Measurements from ENCODE around the gene COASY.

DNA sequence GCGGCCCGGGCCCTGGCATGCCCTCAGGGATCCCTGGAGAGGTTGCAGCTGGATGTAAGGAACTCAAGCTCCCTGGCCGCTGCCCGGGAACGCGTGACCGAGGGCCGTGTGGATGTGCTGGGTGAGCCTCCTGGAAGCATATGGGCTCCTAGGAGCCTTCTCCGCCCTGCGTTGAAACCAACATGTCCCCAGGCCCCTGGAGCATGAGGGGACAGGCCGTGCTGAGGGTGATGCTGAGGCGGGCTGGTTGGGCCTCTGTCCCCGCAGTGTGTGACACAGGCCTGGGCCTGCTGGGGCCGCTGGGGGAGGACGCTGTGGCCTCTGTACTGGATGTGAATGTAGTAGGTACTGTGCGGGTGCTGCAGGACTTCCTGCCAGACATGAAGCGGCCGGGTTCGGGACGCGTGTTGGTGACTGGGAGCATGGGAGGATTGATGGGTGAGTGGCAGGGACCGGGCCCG lies 14.9 kb upstream of the COASY start:
- TF ChIP-seq, protein P1, sequence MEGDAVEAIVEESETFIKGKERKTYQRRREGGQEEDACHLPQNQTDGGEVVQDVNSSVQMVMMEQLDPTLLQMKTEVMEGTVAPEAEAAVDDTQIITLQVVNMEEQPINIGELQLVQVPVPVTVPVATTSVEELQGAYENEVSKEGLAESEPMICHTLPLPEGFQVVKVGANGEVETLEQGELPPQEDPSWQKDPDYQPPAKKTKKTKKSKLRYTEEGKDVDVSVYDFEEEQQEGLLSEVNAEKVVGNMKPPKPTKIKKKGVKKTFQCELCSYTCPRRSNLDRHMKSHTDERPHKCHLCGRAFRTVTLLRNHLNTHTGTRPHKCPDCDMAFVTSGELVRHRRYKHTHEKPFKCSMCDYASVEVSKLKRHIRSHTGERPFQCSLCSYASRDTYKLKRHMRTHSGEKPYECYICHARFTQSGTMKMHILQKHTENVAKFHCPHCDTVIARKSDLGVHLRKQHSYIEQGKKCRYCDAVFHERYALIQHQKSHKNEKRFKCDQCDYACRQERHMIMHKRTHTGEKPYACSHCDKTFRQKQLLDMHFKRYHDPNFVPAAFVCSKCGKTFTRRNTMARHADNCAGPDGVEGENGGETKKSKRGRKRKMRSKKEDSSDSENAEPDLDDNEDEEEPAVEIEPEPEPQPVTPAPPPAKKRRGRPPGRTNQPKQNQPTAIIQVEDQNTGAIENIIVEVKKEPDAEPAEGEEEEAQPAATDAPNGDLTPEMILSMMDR (IDR thresholded peaks at IDR 0.05) = no peak
- TF ChIP-seq POLR2A (IDR thresholded peaks at IDR 0.05) = no peak
